RPMI8226 (cell line): ENCODE measurements around the gene SPATA18.
"Not testable (repeated sequence)": the region's sequence is repeated elsewhere in the genome, so short reads cannot be mapped to it uniquely, and the experiment has no call there.

Source experiments
- DNase-seq: peaks from one replicate; pipeline ENCODE4 v3.0.0-alpha.2; 2015

SPATA18 gene

DNA sequence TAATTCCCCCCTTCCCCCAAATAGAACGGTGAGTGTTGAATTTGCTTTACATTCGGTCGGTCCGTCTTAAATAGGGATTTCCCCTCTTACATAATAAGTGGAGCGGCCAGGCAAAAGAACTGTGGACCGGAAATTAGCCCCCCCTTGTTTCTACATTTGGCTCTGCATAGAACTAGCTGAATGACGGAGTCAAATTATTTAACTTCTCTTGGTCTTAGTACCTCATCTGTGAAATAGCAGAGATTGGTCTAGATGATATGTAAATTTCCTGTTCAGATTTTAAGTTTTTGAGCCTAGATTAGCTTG is 1.3 kb downstream of the SPATA18 start:
- no peak for DNase-seq

DNA sequence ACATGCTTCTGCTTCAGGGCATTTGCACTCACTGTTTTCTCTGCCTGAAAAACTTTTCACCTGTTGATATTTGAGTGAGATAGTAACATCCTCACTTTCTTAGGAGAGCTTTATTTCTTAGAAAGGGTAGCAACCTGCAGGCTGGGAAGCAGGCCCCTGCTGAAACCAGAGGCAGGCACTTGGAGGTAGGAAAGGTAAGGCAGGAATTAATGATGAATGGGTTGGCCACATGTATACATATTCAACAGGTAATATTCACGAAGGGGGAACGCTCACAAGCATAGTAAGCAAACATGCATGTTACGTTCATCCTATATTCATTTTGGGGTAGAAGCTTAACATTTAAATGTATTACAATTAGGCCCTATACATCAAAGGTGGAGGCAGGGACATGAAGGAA is 3.1 kb downstream of the SPATA18 start:
- no peak for DNase-seq

DNA sequence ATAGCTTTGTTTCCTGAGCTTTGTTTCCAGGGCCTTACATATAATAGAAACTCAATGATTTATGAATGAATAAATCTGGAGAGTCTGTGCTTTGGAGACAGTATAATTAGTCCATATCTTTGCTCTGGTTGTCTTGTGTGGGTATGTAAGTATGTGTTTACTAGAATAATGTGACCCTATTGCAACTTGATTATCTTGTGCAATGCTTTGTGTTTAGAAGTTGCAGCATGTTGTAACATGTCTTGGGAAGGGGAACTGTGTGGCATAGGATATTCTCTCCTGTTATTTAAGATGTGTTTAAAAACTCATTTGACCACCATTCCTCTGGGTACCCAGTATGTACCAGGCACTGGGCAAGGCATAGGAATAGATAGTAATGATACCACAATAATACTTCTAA is 6.1 kb downstream of the SPATA18 start:
- no peak for DNase-seq

DNA sequence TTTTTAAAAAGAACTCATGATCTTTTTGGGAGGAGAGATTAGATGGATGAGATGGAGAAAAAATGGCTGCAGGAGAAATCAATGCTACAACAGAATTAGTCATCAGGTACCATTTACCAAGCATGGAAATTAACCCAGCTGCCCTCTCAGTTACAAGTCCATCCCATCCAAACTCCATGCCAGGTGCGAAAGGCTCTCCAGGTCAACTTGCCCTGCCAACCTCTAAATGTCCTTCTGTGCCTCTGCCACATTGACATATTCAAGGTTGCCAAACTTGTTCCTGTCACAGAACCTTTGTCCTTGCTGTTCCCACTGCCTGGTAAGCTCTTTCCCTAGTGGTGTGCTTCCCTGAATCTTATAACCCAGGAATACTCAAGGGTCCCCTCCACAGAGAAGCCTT is 7.2 kb downstream of the SPATA18 start:
- DNase-seq: no peak

DNA sequence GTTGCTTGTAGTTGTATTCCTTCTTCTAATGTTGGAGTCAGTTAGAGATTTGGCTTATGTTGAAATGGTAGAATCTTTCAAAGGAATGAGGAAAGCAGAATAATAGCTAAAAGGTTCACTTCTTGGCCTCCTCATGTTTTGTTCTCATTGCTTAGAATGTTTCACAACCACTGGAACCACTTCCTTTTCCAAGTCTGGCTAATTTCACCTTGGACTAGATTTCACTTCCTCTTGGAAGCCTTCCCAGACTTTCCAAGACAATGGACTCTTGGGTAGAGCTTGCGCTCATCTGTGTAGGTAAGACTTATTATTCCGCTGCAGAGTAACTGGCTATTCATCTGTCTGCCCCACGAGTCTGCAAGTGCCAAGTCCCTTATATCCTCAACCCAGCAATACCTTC is 8.3 kb downstream of the SPATA18 start:
- DNase-seq: no peak

DNA sequence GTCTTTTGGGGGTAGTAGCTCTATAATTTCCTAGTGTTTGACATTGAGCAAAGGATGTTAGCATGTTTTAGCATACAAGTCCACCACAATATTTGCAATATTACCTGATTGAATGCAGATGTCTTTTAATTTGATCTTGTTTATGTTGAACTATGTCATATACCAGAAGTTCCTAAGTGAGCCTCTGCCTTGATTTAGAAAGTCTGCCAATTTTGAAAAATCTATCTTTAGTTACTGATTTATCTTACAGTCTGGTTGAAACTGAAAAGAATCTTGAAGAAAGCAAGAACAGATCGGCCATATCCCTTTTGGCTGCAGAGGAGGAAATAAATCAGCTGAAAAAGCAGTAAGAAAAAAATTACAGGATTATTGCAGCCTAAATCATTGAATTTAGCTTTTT is 18.5 kb downstream of the SPATA18 start:
- no peak for DNase-seq

DNA sequence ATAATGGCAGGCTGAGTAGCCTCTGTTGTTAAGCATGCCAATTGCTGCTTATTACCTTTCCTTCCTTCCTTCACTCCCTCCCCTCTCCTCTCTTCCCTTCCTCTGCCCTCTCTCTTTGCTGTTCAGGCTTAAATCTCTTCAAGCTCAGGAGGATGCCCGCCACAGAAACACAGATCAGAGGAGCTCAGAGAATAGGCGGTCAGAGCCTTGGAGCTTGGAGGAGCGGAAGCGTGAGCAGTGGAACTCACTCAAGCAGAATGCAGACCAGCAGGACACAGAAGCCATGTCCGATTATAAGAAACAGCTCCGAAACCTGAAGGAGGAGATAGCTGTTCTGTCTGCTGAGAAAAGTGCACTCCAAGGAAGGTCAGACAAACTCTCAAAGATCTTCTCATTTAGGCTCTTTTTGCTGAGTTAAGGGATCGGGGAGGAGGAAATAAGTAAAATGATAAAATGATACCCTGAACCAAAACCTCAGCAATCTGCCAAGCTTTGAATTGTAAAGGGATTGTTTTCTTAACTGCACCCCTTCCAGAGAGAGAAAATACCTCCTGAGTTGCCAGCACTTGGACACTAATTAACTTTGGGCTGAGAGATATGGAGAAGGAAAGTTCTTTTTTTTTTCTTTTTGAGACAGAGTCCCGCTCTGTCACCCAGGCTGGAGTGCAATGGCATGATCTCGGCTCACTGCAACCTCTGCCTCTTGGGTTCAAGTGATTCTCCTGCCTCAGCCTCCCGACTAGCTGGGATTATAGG is 20.9 kb downstream of the SPATA18 start:
- no peak for DNase-seq

DNA sequence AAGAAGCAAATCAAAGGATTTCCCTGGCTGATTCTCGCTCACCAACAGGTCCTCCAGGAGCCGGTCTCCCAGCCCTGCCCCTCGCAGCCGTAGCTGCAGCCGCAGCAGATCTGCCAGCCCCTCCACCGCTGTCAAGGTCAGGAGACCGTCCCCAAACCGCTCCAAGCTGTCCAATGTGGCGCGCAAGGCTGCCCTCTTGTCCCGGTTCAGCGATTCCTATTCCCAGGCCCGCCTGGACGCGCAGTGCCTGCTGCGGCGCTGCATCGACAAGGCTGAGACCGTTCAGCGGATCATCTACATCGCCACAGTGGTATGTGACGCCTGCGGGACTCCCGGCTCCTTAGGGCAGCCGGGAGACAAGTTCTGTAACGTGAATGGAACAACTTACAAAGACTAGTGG is 25.6 kb downstream of the SPATA18 start:
- no peak for DNase-seq

DNA sequence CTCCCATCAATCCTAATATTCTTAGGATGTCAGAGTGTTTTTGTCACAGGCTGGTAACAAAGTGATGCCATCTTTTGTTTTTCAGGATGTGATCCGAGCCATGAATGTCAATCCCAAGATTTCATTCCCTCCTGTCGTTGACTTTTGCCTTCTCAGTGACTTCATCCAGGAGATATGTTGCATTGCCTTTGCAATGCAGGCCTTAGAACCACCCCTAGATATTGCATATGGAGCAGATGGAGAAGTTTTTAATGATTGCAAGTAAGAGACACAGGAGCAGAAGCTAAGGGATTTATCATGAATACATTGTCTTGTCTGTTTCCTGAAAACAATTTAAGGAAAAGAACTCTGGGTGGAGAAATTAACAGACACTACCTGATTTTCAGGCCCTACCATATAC is 28.6 kb downstream of the SPATA18 start:
- no peak for DNase-seq

DNA sequence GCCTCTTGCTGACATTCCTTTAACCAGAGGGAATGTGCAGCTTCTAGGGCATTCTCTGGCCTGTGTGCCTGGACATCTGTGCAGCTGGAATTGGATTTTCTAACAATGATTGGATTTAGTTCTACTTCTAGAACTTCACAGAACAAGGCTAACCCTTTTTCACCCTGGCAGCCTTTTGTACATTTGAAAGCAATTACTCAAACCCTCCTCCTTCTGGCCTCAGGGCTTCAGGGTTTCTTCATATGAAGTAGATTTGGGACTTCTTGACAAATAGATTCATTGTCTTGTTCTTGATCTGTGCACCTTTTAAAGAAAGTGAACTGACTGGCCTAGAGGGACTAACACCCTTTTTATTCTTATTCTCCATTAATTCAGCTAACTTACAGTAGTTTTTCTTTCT is 30.1 kb downstream of the SPATA18 start:
- DNase-seq: no peak

DNA sequence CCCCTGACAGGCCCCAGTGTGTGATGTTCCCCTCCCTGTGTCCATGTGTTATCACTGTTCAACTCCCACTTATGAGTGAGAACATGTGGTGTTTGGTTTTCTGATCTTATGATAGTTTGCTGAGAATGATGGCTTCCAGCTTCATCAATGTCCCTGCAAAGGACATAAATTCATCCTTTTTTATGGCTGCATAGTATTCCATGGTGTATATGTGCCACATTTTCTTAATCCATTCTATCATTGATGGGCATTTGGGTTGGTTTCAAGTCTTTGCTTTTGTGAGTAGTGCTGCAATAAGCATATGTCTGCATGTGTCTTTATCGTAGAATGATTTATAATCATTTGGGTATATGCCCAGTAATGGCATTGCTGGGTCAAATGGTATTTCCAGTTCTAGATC is 35.3 kb downstream of the SPATA18 start:
- not testable (repeated sequence) for DNase-seq

DNA sequence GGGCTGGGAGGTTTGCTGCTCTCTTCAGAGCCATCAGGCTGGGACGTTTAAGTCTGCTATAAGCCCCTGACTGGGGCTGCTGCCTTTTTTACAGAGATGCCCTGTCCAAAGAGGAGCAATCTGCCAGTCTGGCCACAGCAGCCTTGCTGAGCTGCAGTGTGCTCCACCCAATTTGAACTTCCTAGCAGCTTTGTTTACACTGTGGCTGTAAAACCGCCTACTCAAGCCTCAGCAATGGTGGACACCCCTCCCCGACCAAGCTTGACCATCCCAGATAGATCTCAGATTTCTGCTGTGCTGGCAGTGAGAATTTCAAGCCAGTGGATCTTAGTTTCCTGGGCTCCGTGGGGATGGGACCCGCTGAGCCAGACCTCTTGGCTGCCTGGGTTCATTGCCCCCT is 40.7 kb downstream of the SPATA18 start:
- no peak for DNase-seq

DNA sequence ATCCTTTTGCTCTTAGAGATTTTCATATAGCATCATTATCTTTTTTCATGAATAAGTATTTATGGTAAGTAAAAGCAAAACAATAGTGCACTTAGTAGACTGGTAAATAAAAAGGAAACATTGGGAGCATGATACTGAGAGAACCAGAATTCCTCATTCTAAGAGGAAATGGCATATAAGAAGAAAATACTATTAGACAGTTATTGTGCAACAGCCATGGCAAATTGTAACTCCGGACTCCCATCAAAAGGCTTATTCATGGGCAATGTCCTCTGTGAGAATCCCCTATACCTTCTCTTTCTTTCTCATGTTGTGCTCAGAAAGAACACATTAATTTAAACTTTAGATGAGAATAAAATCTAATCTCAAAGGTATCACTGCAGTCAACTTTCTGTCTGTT is 42.4 kb downstream of the SPATA18 start:
- DNase-seq: no peak

DNA sequence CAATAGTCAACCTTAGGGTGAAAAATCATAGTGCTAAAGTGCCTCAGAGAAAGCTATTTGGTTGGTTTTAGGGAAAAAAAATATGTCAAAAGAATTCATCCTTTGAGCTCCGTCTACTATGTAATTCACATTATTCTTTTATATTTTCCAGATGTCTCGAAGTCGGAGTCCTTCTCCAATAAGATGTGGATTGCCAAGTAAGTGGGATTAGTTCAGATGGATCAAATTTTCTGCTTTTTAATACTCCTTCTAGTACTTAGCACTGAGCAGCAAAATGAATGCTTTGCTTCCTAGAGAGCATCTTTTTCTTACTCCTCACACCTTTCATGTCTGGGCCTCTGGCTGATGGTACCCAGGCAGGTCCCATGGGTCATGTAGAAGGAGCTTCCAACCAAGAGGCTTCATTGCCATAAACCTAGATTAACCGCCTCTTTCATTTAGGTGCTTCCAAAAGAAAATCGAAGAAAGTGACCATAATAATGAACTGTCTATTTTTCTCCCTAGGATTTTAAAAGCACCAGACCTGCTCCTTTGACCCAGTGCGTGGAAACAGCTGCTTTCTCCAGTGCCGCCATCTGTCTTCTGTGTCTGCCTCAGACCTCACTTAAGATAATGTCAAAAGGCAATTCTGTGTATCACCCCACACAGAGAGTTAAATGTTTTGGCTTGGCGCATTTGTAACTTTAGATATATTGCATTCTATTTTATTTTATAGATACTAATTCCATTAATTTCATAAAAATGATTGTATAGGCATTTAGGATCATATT is 43.5 kb downstream of the SPATA18 start:
- DNase-seq: no peak

DNA sequence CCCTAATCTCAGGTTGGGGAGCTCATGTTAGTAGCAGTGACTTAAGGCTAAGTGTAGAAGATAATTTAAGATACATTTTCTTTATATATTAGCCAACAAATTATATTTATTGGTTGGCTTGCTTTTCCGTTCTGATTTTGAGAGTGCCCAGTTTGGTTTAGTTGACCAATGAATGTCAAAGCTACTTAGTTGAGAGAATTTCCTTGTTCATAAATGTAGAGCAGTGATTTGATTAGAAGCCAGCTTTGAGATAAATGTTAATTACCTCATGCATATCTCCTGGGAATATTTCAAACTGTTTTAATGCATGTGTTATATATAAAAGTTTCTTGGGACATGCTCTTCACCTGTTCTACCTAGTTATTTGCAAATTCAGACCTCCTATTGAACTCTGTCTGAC is 44.3 kb downstream of the SPATA18 start:
- no peak for DNase-seq

DNA sequence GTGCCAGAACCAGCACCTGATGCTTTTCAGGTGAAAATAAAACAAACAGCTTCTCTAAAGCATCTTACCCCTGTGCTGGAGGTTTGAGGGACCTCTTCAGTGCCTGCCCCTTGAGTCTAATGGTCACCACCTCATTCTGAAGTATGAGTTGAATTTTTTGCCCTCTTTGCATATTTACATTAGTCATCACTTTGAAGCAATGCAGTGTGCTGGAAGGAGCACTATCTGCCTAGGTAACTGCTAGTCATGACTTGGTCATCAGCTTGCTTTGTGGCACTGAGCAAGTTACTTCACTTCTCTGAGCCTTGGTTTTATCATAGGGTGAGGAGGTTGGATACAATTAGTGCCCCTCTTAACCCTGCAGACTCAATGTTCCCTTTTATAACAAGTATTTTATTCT is 44.9 kb downstream of the SPATA18 start:
- DNase-seq: no peak

DNA sequence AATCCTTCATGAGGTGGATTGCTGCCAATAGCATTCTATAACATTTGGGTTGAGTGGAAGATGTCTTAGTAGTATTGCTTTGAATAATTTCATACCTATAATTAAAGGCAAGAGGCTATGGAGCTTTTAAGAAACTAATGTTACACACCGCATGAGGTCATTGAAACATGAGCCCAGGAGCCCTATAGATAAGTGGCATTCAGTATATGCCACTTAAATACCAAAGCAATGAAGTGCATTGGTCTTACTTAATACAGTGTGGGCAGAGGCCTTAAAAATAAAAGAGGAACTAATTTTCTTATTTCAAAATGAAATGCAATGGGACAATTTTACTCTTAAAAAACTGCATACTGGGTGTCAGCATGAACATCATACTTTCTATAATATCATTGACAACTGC is 47.5 kb downstream of the SPATA18 start:
- no peak for DNase-seq

DNA sequence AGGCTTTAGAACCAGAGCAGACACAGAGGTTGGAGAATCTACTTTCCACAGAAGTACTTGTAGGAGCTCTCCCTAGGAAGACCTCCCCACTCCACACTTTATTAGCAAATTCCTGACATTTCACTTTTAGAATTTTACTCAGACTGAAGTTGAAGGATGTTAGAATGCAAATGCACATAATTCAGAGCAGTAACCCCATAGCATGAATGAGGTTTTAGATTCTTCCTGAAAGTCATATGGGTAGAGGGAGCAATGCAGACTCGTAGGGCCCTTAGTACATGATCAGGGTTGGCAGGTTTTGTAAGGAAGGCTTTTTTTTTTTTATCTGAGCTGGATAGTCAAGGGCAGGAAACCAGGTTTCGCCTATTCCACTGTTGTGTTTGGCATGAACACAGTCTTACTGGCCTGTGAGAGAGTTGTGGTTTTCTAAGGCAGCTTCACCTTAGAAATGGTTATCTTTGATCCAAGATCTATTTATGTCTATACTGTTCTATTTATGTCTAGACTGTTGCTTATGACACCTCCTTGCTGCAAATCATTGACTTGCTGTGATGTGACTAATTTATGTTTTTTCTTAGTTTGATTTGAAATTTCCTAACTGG is 48.9 kb downstream of the SPATA18 start:
- no peak for DNase-seq

DNA sequence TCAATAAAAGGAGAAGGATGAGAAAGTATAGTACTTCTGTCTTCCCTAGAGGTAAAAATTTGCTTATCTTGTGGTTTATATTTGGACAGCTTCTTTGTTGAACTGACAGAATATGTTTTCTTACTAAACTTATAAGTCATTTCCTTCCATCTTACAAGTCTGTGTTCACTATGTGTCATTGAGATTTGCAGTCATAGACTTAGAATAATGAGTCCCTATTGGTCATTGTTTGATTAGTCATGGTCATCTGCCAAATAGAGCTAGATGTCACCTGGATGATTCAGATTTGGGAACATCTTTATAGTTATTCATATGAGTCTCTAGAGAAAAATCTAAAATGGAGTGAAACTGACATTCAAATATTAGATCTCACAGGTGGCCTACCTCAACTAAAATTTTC is 51.5 kb downstream of the SPATA18 start:
- DNase-seq: no peak

DNA sequence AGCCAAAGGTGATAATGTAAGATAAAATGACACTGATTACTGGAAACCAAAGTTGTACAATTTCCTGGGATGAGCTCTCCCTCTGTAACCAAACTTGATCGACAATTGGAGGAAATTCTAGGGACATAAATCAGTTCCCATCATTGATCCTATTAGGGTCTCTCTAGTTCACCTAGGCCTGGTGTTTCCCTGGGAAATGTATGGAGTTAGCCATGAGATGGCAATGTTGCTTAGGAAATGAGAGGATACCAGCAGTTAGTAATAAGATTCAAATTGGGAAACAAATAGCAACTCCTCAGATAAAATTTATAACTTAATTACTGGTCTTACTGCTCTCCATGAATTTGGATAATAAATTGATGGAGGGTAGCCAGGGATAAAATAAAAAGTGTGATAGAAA is 52.2 kb downstream of the SPATA18 start:
- DNase-seq: no peak

DNA sequence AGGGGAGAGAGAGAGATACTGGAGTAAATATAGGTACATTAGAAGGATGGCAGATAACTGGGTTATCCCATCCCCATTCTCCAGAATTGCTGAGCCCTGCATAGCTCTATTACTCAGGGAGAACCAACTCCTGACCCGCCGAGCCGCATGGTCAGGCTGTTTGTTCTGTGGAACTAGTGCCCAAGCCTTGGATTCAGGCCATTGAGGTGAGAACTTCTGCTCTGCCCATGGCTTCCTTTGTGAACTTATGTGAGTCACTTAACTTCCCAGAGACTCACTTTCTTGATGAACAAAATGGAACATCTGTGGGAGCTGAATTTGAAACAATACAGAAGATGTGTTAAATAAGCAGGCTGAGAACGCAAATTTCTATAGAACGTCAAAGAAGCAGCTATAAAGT is 54.2 kb downstream of the SPATA18 start:
- no peak for DNase-seq

DNA sequence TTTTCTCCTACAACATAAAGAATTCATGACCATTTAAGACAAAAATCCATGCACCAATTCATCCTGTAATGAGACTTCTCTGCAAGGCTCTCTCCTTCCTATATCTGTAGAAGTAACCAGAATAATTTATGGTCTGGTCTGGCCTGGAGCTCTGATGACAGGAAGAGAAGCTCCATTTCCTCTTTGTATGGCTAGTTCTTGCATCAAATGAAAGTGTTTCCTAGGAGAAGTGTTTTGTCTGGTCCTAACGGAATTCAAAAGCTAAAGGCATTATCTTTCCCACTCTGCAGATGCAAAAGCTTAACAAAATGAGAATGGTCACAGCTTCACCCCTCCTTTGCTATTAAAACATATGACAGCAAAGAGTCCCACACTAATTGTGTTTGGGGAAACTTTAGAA is 55.1 kb downstream of the SPATA18 start:
- DNase-seq: no peak

DNA sequence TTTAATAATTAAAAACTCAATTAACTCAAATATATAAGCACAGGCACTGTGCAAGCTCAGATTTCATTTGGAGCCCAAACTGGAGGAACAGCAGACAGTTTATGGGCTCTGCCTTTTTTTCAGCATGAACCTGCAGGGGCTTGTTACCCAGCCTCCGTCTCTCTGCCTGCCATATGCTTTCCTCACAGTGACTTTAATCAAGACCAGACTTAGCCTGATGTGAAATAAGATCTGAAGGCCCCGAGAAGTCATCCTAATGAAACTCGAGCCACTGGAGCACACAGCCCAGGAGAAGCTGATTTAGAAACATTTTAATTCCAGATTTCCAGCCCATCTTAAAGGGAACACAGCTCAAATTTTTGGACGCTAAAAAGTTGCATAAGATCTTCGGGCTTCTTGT is 55.6 kb downstream of the SPATA18 start:
- DNase-seq: no peak

DNA sequence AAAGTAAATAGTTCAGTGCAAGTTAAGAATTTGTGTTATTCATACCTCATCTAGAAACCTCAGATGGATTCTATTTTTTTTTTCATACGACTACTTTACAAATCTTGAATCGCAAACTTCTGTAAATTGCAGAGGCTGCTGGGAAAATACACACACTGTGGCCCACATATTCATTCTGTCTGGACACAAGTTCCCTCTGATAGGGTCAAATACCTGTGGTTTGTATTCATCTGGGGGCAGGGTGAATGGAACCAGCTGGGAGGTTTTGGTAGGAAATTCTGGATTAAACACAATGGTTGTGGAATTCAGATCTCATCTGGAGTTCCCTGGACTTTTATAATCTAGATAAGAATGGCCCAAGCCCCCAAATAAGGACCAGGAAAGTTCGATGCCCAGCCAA is 56.2 kb downstream of the SPATA18 start:
- DNase-seq: no peak

DNA sequence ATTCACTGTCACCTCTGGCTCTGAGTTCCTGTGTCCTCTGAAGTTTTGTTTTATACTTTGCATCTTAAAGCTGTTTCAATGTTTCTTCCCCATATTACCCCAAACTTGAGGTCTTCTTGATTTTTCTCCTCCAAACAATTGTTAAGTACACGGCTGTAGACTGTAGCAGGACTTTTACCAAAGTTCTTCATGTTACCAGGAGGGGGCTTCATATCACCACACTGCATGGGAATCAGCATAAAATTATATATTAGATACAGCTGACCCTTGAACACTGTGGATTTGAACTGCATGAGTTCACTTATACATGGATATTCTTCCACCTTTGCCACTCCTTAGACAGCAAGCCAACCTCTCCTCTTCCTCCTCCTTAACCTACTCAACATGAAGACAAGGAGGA is 56.6 kb downstream of the SPATA18 start:
- DNase-seq: no peak
